Right forelimb (tissue), 1 donor: ENCODE data around the gene HPCAL1.

Experiments used
- DNase-seq: peaks from one replicate; pipeline ENCODE4 v3.0.0-alpha.2; 2018

Gene HPCAL1

DNA sequence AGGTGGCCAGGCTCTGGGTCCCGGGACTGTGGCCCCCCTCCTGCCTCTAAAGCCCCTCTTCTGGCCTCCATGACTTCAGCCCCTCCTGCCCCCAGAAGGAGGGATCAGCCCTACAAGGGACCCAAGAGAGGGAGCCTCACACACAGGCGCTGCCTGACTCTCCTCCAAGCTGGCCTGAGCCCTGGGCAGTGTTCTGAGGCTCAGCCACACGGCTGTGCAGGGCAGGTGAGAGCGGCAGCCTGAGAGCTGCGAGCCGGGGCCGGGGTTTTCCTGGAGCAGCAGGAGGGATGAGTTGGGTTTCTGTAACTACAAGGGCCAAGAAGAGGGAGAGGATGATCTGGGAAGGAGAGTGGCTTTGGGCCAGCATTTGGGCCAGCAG lies 70.1 kb downstream of the HPCAL1 start:
- DNase-seq: no peak

DNA sequence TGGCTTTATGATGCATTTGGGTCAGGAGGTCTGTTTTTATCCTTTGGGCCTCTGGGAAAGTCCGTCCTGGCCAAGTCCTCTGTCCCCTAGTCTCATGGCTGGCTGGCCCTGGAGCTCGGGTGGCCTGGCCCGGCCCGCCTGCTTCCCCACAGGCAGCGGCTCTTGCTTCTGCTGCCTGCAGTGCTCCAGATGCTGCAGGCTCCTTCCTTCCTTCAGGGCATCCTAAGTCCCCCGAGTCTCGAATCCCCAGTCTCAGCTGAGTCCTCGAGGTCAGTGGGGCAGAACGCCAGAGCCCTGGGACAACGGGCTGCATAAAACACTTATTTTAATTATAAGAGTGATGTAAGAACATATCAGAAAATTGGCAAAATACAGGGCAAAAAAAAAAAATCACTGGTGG lies 71.2 kb downstream of the HPCAL1 start:
- no peak for DNase-seq

DNA sequence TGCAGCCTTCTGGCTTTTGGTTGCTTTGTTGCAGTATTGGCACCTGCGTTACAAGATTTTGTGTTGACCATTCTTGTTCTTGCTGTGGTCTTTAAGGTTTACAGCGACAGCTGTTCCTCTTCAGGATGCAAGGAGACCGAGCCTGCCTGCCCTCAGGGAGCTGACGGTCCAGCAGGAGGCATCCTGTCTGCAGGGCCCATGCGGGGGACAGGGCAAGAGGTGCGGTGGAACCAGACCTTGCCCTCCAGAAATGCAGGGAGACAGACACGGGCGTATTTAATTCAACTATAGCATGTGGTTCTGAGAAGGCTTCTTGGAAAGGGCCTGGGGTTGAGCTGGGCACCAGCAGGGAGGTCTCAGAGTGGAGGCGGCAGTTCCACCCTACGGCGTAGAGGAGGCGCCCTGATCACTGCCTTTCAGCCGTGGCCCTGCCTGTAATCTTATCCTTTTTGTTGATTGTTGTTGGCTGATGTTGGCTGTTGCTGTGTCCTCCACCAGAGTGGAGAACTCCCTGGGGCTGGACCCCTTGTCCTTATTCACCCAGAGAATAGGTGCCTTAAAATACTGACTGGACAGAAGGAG lies 71.7 kb downstream of the HPCAL1 start:
- DNase-seq: no peak

DNA sequence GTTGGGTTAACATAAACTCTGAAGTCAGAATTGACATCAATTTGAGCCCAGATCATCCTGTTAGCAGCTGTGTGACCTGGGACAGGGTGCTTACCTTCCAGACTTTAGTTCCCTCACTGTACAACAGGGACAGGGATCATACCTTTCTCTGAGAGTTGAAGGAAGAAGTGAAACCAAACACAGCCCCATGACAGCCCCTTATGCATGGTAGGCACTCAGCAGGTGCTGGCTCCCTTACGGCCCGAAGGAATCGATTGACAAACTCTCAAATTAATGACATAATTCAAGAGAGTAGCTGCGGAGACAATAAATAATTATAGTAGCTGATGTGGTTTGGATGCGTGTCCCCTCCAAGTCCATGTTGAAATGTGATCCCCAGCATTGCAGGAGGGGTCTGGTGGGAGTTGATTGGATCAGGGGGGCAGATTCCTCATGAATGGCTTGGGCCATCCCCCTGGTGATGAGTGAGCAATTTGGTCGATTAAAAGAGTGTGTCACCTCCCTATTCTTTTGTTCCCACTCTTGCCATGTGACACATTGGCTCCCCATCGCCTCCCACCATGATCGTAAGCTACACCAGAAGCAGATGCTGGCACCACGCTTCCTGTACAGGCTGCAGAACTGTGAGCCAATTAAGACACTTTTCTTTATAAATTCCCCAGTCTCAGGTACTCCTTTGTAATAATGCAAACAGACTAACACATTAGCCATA lies 73.0 kb downstream of the HPCAL1 start:
- DNase-seq: no peak

DNA sequence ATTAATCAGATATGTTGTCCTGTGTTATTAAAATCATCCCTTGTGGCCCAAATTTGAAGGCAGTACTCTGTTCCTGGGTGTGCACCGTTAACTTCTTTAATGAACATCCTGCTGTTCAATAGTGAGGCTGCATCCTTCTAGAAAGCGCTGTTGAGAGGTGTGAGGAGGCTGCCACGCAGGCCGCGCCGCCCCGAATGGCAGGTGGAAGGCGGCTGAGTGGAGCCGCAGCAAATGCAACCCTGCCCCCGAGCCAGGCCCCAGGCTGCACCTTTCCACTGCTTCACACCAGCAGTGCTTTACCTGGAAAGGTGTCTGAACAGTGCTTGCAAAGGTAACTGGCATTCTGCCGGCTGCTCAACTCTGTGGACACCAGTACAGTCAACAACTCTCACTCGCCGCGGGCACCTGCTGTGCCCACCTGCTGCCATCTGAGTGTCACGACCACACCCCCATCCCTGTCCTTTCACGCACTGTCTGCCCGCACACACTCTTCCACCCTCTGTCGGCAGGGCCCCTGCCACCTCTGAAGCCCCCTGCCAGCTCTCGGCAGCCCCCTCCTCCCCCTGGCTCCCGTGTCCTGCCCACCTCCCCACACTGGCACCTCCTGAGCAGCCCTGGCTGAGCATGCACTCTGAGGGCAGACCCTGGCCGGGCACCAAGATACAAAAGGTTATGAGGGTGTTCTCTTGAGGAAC lies 74.5 kb downstream of the HPCAL1 start:
- no peak for DNase-seq

DNA sequence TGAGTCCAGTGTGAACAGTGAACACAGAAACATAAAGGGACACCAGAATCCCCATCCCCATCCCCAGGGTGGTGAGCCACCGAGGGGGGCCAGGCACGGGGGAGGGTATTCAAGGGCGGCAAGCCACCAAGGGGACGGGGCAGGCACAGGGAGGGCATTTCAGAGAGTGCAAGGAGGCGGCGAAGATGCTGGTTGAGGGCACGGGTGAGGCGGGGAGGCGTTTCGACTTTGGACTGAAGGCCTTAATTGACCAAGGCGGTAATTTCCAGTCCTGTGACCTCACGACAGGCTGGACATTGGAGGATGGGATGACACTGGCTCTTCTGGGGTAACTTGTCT lies 75.0 kb downstream of the HPCAL1 start:
- DNase-seq: no peak

DNA sequence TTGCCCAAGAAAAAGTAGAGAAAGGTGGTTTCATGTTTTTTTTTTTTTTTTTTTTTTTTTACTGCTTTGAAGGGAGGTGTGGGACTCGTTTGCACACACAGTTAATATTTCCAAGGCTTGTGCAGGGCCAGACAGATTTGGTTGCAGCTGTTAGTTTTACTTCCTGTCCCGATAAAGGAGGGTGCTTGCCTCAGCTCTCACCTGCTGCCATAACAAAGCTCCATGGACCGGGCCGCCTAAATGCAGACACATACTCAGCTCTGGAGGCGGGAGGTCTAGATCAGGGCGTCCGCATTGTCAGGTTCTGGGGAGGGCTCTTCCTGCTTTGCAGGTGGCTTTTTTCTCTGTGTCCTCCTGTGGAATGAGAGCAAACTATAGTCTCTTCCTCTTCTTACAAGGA lies 75.5 kb downstream of the HPCAL1 start:
- DNase-seq: no peak

DNA sequence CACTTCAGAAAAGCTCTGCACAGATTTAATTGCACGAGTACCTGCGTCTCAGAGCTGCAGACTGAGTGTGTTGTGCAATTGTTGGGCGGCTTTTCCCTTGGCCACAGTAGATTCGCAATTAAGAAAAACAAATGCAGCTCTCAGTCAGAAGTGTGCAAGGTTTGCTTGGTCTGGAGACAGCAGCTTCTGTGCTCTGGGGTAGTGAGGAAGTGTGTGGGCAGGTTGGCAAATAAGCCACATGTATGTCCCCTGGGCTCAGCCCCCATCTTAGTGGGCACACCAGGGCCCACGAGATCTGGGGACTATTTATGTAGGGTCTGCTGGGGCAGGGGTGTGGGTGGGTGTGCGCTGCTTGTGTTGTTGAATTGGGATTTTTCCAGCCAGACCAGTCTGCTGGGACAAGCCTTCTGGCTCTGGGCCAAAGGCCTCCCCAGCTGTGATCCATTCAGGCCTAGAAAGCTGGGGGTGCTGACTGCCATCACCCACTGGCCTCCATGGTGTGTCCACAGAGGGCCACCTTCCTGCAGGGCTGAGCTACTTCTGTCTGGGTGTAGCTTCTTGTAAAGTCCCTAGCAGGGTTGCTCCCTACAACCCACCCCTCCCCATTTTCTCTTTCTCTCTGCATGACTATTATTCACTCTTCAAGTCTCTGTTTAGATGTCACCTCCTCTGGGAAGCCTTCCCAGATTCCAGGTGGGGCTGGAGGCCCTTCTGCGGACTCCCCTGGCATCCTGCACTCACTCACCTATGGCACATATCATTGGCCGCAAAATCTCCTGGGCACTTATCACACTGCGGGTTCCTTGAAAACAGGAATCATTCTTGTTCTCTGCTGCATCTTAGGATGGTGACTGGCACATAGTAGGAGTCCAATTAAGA lies 77.6 kb downstream of the HPCAL1 start:
- no peak for DNase-seq

DNA sequence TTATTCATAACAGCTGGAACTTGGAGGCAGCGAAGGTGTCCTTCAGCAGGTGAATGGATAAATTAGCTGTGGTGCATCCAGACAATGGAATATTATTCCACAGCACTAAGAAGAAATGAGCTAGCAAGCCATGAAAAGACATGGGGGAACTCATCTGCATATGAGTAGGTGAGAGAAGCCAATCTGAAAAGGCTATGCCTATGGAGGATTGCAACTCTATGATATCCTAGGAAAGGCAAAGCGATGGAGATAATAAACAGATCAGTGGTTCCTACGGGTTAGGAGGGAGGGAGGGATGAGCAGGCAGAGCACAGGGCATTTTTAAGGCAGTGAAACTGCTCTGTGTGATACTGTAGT lies 79.3 kb downstream of the HPCAL1 start:
- DNase-seq: no peak

DNA sequence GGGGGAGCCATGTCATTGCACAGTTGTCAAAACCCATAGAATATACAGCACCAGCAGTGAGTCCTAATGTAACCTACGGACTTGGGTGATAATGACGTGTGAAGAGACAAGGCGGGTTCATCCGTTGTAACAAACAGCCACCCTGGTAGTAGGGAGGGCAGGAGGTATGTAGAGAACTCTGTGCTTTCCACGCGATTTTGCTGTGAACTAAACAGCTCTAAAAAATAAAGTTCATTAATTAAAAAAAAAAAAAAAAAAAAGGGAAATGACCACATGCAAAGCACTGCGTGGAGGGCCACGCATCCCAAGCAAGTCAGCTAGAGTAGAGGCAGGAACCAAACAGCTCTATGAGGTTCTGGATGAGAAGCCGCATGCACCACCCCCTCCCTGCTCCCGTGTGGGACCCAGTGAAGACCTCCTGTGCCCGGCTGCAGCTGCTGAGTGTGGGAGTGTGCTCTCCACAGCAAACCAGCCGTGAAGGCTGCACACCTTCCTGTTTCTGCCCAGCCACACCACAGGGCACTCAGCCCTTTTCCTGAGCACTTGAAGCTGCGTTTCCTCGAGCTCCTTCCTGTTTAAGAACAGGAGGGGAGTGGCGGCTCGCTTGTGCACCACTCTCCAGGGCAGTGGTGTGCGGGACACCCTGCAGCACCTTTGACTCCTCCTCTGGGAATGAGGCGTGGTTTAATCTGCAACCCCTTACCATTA lies 79.8 kb downstream of the HPCAL1 start:
- no peak for DNase-seq

DNA sequence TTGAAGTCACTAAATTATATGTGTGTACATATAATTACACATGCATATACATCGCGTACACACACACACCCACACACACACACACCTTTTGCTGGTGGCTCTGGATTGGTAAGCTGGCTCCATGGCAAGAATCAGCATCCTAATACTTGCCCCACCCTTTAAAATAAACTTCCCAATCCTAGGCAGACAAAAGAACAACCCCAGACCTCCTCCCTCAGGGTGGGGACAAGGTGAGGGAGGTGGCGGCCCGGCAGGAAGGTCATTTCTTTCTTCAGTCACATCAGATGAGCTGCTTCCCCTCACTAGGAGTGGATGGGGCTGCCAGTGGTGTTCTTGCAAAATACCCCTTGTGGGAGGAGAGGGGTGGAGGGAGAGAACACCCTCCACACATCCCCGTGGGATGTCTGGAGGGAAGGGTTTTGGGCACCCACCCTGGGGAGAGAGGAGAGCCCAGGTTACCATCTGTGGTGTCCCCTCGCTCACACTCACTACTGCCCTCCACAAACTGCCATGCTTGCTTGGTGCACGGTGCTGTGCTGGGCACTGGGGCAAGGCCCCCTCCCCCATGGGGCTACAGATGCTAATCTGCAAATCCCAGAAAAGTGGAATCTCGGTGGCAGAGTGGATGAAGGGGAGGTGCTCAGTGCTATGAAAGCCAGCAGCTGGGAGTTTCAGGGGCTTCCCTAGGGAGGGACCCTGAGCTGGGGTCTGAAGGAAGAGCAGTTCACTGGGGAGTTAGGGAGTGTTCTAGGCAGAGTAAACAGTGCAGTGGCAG lies 81.4 kb downstream of the HPCAL1 start:
- no peak for DNase-seq

DNA sequence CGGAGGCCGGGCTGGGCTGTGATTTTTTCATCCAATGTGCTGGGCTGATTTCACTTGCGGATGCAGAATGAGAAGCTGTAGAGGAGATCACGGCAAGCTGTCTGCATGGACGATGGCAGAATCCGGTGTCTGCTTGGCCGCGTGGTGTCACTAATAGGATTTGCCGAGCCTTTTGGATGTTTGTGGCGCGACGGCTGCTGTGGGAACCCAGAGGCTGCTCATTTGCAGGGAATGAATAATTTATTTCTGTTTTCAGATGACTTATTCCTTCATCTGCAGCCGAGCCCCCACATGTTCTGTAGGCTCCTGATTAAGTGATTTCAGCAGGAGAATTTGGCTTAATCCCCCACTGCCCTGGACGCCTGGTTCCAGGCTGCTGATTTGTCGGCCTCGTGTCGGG lies 82.8 kb downstream of the HPCAL1 start:
- DNase-seq: no peak

DNA sequence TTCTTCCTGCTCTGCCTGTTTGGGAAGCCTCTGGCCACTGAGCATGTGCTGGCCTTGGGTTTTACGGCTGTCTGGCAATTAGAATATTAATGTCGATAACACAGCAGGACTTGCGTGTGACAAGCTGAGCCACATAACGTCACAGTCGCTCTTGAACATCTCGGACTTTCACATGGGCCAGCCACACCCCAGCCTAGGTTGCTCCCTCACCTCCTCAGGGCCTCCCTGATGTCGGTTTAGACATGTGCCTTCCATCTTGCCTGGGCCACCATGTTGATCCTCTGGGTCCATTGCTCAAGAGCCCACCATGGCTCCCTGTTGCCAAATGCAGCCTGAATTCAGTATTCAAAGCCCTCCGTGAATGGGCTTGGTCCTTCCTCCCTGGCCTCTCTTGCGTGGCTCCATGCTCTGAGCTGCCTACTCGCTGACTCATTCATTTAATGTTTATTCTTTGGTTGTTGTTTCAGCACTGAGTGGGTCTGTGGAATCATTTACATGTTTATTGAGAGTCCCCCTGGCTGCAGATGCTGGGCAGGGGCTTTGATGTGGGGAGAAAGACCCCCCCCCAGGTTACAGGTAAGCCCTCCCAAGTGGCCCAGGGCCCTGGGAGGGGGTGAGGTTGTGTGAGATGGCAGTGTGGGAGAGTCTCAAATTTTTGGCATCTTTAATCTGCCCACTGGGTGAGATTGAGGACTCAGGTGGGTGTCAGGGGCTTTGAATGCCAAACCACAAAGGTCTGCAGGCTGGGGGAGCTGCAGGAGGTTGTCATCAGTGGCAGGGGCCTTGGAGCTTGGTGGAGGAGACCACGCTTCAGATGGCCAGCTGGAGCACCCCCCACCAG lies 83.4 kb downstream of the HPCAL1 start:
- DNase-seq: no peak

DNA sequence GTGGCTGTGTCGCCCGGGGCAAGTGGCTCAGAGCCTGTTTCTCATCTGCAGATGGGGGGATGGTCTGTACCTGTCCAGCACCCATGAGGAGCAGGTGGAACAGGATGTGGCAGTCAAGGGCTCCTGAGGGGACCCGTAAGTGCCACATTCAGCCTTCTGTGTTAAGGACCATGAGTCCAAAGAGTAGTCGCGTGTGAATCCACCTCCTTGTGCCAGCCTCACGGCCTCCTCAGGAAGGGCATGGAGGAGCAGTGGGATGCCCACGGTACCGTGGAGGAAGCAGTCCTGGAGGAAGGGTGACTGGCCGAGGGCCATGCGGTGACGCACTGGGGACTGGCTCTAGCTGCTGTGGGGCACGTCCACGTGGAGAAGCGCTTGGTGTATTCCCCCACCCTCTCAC lies 84.3 kb downstream of the HPCAL1 start:
- DNase-seq: no peak

DNA sequence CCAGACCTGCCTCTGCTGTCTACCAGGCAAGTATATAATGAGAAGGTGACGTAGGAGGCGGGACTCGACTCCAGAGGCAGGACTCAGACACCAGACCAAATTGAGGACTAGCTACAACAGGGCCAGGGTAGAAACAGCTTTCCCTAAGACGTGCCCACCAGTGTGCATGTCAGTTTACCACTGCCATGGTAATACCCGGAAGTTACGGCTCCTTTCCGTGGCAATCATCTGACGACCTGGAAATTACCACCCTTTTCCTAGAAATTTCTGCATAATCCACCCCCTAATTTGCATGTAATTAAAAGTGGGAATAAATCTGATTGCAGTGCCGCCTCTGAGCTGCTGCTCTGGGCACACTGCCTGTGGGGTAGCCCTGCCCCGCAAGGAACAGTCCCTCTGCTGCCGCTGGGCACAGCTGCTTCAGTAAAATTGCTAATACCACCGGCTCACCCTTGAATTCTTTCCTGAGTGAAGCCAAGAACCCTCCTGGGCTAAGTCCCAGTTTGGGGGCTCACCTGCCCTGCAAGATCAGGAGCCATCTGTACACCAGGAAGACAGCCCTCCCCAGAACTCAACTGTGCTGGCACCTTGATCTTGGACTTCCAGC lies 86.4 kb downstream of the HPCAL1 start:
- no peak for DNase-seq

DNA sequence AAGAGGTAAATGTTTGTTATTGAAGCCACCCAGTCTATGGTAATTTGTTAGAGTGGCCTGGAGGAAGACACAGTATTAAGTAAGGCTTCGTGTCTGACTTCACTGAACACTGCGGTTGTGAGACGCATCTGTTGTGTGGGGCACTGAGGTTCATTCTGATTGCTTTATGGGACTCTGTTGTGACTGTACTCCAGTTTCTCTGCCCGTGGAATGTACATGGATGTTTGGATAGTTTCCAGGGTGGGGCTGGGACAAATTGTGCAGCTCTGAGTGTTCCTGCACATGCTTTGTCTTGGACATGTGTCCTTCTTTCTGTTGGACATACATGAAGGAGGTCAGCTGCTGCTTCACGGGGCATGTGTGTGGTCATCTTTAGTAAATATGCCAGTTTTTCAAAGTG lies 86.9 kb downstream of the HPCAL1 start:
- DNase-seq: no peak

DNA sequence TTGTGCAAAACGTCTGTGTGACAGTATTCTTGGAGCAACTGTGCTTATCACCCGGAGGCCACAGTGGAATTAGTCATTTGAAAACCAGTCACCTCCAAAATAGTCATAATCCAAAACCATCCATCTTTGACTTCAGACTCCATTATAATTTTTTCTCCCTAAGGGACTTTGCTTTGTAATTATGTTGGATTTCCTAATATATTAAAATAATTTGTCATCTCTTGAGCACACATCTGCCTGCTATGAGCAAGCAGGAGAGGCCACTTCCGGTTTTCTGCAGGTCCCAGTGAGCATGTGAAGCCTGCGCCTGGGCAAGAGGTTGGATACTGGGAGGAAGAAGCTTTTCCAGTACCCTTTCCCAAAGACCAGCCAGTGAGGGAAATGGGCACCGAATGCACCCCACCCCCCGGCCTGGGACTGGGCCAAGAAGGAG lies 87.7 kb downstream of the HPCAL1 start:
- no peak for DNase-seq

DNA sequence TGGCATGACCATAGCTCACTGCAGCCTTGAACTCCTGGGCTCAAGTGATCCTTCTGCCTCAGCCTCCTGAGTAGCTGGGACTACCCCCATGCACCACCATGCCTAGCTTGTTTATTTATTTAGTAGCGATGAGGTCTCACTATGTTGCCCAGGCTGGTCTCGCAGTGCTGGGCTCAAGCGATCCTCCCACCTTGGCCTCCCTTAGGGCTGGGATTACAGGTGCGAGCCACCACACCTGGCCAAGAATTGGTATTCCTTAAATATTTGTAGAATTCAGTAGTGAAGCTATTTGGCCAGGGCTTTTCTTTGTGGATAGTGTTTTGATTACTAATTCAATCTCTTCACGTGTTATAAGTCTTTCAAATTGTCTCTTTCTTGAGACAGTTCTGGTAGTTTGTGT lies 89.4 kb downstream of the HPCAL1 start:
- no peak for DNase-seq

DNA sequence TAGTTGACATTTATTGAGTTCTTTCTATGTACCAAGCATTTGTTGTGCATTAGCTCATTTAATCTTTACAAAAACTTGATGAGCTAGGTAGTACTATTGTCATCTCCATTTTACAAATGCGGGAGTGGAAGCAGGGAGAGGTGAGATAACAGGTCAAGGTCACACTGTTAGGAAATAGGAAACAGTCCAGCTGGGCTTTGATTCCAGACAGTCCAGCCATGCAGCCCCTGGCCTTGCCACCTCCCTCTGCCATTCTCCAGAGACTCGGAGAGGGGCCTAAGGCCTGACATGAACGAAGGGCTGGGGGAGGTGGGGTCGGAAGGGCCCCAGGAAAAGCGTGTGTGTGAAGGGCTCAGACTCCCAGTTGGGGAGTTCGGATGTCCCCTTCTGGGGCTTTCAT lies 89.8 kb downstream of the HPCAL1 start:
- DNase-seq: no peak

DNA sequence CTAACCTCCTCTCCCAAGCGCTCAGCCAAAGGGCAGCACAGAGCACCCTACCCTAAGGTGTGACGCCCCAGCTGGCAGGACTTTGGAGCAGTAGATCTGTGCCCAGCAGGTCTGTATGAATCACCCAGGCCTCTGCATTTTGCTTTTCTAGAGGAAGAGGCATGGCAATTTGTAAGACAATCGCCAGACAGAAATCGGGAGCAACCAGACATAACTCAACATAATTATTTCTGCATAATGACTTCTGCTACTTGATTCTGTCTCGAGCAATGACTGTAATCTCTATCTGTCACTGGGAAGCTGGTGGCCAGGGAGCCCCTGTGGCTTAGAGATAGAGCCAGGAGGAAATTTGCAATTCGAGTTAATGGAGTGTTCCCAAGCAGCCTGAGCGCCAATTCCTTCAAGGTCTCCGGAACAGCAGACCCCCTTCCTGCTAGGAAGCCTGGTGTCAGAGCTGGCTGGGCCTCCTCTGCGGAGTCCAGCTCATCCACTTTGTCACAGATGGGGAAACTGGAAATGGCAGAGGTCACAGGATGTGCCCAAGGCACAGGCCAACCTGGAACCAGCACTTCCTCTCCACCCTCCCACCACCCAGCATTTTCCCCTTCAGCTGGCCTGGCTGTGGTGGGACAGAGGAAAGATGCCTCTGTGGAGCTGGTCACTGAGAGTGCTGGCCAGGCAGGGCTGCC lies 90.4 kb downstream of the HPCAL1 start:
- DNase-seq: no peak
